ENCODE data around the gene ELFN2.
"Not testable (repeated sequence)": the region's sequence is repeated elsewhere in the genome, so short reads cannot be mapped to it uniquely, and the experiment has no call there.

The ELFN2 gene

DNA sequence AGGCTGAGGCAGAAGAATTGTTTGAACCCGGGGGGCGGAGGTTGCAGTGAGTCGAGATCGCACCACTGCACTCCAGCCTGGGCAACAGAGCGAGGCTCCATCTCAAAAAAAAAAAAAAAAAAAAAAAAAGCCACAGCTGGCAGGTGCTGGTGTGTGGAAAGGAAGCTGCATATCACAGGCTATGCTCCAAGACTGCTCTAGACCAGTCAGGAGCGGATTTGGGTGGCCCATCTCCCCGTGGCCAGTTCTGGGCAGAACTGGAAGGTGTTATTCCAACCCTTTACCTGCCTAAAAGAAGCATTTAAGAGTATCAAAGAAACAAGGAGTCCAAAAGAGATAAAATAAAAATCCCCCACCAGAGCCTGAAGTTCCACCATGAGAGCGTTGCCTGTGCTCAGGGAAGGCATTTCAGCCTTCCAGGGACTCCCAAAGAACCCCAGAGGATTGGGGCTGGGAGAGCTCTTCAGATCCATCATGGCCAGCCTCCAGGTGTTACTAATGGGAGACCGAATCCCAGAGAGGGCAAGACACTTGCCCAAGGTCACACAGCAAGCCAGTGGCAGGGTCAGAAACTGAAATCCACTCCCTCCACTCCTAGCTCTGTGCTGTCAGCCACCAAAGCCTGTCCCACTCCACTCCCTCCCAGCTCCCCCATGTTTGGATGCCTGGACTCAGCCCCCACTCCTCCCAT is 44.6 kb upstream of the ELFN2 start:
- TF ChIP-seq EZH2phosphoT487 (IDR thresholded peaks at IDR 0.05; ENCODE audit: borderline replicate concordance): no peak
- H3K9me3 ChIP-seq (ENCODE audit: insufficient read depth, low read depth, low read length): no peaks in the 10 kb centered on the region
- no peaks in the 10 kb centered on the region for H4K20me1 ChIP-seq (ENCODE audit: insufficient read depth, low read length, poor library complexity, severe bottlenecking)
- no peaks in the 10 kb centered on the region for H3K9me2 ChIP-seq (replicated peaks; ENCODE audit: low read depth, low read length)
- no peak overlapping the region for H3K4me3 ChIP-seq (ENCODE audit: low read length, poor library complexity, severe bottlenecking)
- H3K36me3 ChIP-seq (ENCODE audit: insufficient read depth, low read length): peaks cover 19% of the 10 kb centered on the region; the same call in 1 of the 2 replicates
- H3K79me2 ChIP-seq (ENCODE audit: insufficient read depth, low read length): no peaks in the 10 kb centered on the region
- H3K9ac ChIP-seq (ENCODE audit: low read depth, low read length, poor library complexity, severe bottlenecking): no peak overlapping the region
- H3K27me3 ChIP-seq (ENCODE audit: insufficient read depth, low read length, poor library complexity, severe bottlenecking): no peaks in the 10 kb centered on the region
- H3K4me2 ChIP-seq (ENCODE audit: low read depth, low read length, poor library complexity, severe bottlenecking): no peak overlapping the region
- no peak overlapping the region for H2AFZ ChIP-seq (ENCODE audit: low read length)
- H3K4me1 ChIP-seq (ENCODE audit: insufficient read depth, low read length, poor library complexity, severe bottlenecking): no peaks in the 10 kb centered on the region
- H3F3A ChIP-seq (ENCODE audit: low read depth): no peaks in the 10 kb centered on the region

GRCh38 chr22:37470087-37470445 is 42.8 kb upstream of the ELFN2 start:
- Histone ChIP-seq H3K9me2 (replicated peaks; ENCODE audit: low read depth, low read length) (no peaks in the 10 kb centered on the region), H3K79me2 (ENCODE audit: insufficient read depth, low read length) (no peaks in the 10 kb centered on the region), H3K4me1 (ENCODE audit: insufficient read depth, low read length, poor library complexity, severe bottlenecking) (no peaks in the 10 kb centered on the region), H3K36me3 (ENCODE audit: insufficient read depth, low read length) (peaks cover 14% of the 10 kb centered on the region; the same call in 1 of the 2 replicates), H4K20me1 (ENCODE audit: insufficient read depth, low read length, poor library complexity, severe bottlenecking) (no peaks in the 10 kb centered on the region), H3K9me3 (ENCODE audit: insufficient read depth, low read depth, low read length) (no peaks in the 10 kb centered on the region), H3F3A (ENCODE audit: low read depth) (no peaks in the 10 kb centered on the region), H2AFZ (ENCODE audit: low read length) (no peak overlapping the region), H3K27me3 (ENCODE audit: insufficient read depth, low read length, poor library complexity, severe bottlenecking) (no peaks in the 10 kb centered on the region), H3K4me3 (ENCODE audit: low read length, poor library complexity, severe bottlenecking) (no peak overlapping the region), H3K4me2 (ENCODE audit: low read depth, low read length, poor library complexity, severe bottlenecking) (no peak overlapping the region), H3K9ac (ENCODE audit: low read depth, low read length, poor library complexity, severe bottlenecking) (no peak overlapping the region)
- TF ChIP-seq EZH2phosphoT487 (IDR thresholded peaks at IDR 0.05; ENCODE audit: borderline replicate concordance) (no peak), CTCF (conservative IDR thresholded peaks at IDR 0.05; ENCODE audit: low read length) (no peak)

DNA sequence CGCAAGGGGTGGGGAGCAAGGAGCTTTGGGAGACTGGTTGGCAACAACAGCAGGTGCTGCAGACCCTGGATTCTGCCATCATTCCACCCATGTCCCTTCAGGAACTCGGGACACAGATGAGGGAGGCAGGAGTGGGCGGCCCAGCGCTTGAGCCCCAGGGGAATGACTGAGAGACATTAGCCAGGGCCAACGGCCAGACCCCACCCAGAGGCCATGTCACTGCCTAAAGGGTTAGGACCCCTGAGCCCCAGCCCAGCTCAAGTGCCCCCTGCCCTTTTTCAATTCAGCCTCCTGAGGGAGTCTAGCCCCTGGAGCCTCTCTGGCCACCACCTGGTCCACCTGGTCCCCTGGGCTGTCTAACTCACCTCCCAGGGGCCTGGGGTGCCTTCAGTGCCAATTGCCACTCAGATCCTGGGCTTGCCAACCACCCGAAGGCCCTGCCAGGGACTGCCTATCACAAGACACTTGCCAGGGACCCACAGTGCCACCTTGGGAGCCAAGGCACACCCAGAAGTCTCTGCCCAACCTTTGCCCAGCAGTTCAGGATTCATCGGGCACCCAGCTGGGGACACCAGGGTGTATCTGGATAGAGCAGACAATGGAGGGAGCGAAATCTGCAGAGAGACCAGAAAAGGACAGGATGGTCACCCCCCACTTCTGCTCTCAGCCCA is 42.3 kb upstream of the ELFN2 start:
- H3K4me1 ChIP-seq (ENCODE audit: insufficient read depth, low read length, poor library complexity, severe bottlenecking): no peaks in the 10 kb centered on the region
- no peak overlapping the region for H2AFZ ChIP-seq (ENCODE audit: low read length)
- H3K9me2 ChIP-seq (replicated peaks; ENCODE audit: low read depth, low read length): no peaks in the 10 kb centered on the region
- H3K9ac ChIP-seq (ENCODE audit: low read depth, low read length, poor library complexity, severe bottlenecking): no peak overlapping the region
- TF ChIP-seq CTCF (conservative IDR thresholded peaks at IDR 0.05; ENCODE audit: low read length) (no peak), EZH2phosphoT487 (IDR thresholded peaks at IDR 0.05; ENCODE audit: borderline replicate concordance) (no peak)
- peaks cover 12% of the 10 kb centered on the region; the same call in 1 of the 2 replicates for H3K36me3 ChIP-seq (ENCODE audit: insufficient read depth, low read length)
- H3K4me2 ChIP-seq (ENCODE audit: low read depth, low read length, poor library complexity, severe bottlenecking): no peak overlapping the region
- no peaks in the 10 kb centered on the region for H4K20me1 ChIP-seq (ENCODE audit: insufficient read depth, low read length, poor library complexity, severe bottlenecking)
- H3F3A ChIP-seq (ENCODE audit: low read depth): no peaks in the 10 kb centered on the region
- no peaks in the 10 kb centered on the region for H3K79me2 ChIP-seq (ENCODE audit: insufficient read depth, low read length)
- no peaks in the 10 kb centered on the region for H3K9me3 ChIP-seq (ENCODE audit: insufficient read depth, low read depth, low read length)
- no peaks in the 10 kb centered on the region for H3K27me3 ChIP-seq (ENCODE audit: insufficient read depth, low read length, poor library complexity, severe bottlenecking)
- H3K4me3 ChIP-seq (ENCODE audit: low read length, poor library complexity, severe bottlenecking): no peak overlapping the region

GRCh38 chr22:37468201-37468695 is 41.0 kb upstream of the ELFN2 start:
- H3K9ac ChIP-seq (ENCODE audit: low read depth, low read length, poor library complexity, severe bottlenecking); H3K4me2 ChIP-seq (ENCODE audit: low read depth, low read length, poor library complexity, severe bottlenecking); H3K9me2 ChIP-seq (replicated peaks; ENCODE audit: low read depth, low read length); H4K20me1 ChIP-seq (ENCODE audit: insufficient read depth, low read length, poor library complexity, severe bottlenecking); H3K36me3 ChIP-seq (ENCODE audit: insufficient read depth, low read length); H3F3A ChIP-seq (ENCODE audit: low read depth); H3K4me3 ChIP-seq (ENCODE audit: low read length, poor library complexity, severe bottlenecking); H2AFZ ChIP-seq (ENCODE audit: low read length); H3K79me2 ChIP-seq (ENCODE audit: insufficient read depth, low read length); H3K4me1 ChIP-seq (ENCODE audit: insufficient read depth, low read length, poor library complexity, severe bottlenecking); H3K9me3 ChIP-seq (ENCODE audit: insufficient read depth, low read depth, low read length); H3K27me3 ChIP-seq (ENCODE audit: insufficient read depth, low read length, poor library complexity, severe bottlenecking): not testable (repeated sequence)

All from Loucy (cell line).